Astrocyte (in vitro differentiated cells and primary cell): ENCODE results near the gene L3MBTL4. TPM values are rescaled to one million over a fixed set of nuclear protein-coding genes. Genes with fewer than 3 reads are reported as not detected.

Source experiments
- DNase-seq: peaks from one replicate; pipeline ENCODE4 v3.0.0-alpha.2; 2010; ENCODE audit warnings: low read depth
- FAIRE-seq: peaks from 2 replicates; lab custom pipeline; 2011; peaks lifted over from hg19 to GRCh38; lab: Jason Lieb, UNC
- H2AFZ ChIP-seq: 2 replicates; pipeline ENCODE4 v1.6.0; 2012; ENCODE audit warnings: low read depth, low read length, inconsistent platforms
- H3K27ac ChIP-seq: 2 replicates; pipeline ENCODE4 v1.5.1; 2011; ENCODE audit warnings: low read depth, low read length, inconsistent platforms
- H3K27me3 ChIP-seq: 2 replicates; pipeline ENCODE4 v1.6.0; 2011; ENCODE audit warnings: low read length, inconsistent platforms; ENCODE audit not compliant: insufficient read depth
- H3K36me3 ChIP-seq: 2 replicates; pipeline ENCODE4 v1.5.1; 2011; ENCODE audit warnings: low read length, inconsistent platforms; ENCODE audit not compliant: insufficient read depth
- H3K4me1 ChIP-seq: 2 replicates; pipeline ENCODE4 v1.5.1; 2011; ENCODE audit warnings: low read length, inconsistent platforms; ENCODE audit not compliant: insufficient read depth
- H3K4me2 ChIP-seq: 2 replicates; pipeline ENCODE4 v1.6.0; 2012; ENCODE audit warnings: low read length, inconsistent platforms
- H3K4me3 ChIP-seq: 2 replicates; pipeline ENCODE4 v1.5.1; 2011; ENCODE audit warnings: low read depth, mild to moderate bottlenecking, low read length, inconsistent platforms; ENCODE audit not compliant: insufficient read depth
- H3K79me2 ChIP-seq: 2 replicates; pipeline ENCODE4 v1.6.0; 2012; ENCODE audit warnings: mild to moderate bottlenecking, low read length, inconsistent platforms; ENCODE audit not compliant: insufficient read depth
- H3K9ac ChIP-seq: 2 replicates; pipeline ENCODE4 v1.6.0; 2012; ENCODE audit warnings: mild to moderate bottlenecking, low read length, inconsistent platforms
- H3K9me3 ChIP-seq: 2 replicates; pipeline ENCODE4 v1.5.1; 2012; ENCODE audit warnings: low read depth, mild to moderate bottlenecking, low read length, inconsistent platforms; ENCODE audit not compliant: insufficient read depth
- H4K20me1 ChIP-seq: 2 replicates; pipeline ENCODE4 v1.6.0; 2012; ENCODE audit warnings: low read length, inconsistent platforms; ENCODE audit not compliant: insufficient read depth
- H3K27ac Mint-ChIP-seq: one replicate; pipeline ENCODE4 v1.8.0; 2021; ENCODE audit warnings: mild to moderate bottlenecking, mixed read lengths; ENCODE audit not compliant: unreplicated experiment
- H3K27me3 Mint-ChIP-seq: one replicate; pipeline ENCODE4 v1.8.0; 2021; ENCODE audit warnings: low read depth, mixed read lengths; ENCODE audit not compliant: unreplicated experiment
- H3K36me3 Mint-ChIP-seq: one replicate; pipeline ENCODE4 v1.8.0; 2021; ENCODE audit warnings: low read depth, mixed read lengths; ENCODE audit not compliant: unreplicated experiment
- H3K4me1 Mint-ChIP-seq: one replicate; pipeline ENCODE4 v1.8.0; 2021; ENCODE audit warnings: low read depth, mixed read lengths; ENCODE audit not compliant: unreplicated experiment
- H3K4me3 Mint-ChIP-seq: one replicate; pipeline ENCODE4 v1.8.0; 2021; ENCODE audit warnings: mild to moderate bottlenecking, moderate library complexity, mixed read lengths; ENCODE audit not compliant: unreplicated experiment
- H3K9me3 Mint-ChIP-seq: one replicate; pipeline ENCODE4 v1.8.0; 2021; ENCODE audit warnings: mild to moderate bottlenecking, mixed read lengths; ENCODE audit not compliant: unreplicated experiment
- CTCF ChIP-seq: IDR thresholded peaks from 2 replicates; pipeline ENCODE4 v1.5.1; 2011; ENCODE audit warnings: low read depth, mild to moderate bottlenecking, inconsistent platforms, low read length, moderate library complexity; ENCODE audit not compliant: insufficient read depth
- EZH2 ChIP-seq: IDR thresholded peaks from 2 replicates; pipeline ENCODE4 v1.6.1; 2012; ENCODE audit warnings: mild to moderate bottlenecking, low read length, inconsistent platforms; ENCODE audit not compliant: insufficient read depth
- total RNA-seq: library from RNA; stranded (reverse); gene quantifications from 2 replicates; pipeline ENCODE4 v1.2.1, GENCODE V29; 2021

Gene L3MBTL4
- total RNA-seq, 1 donor from 2014 or later: 0.52 TPM

GRCh38 chr18:6202861-6203260, 211.8 kb downstream of the L3MBTL4 start:
- Histone ChIP-seq H3K4me1 (no peaks in the 10 kb centered on the region), H3K9ac (no peak overlapping the region), H3K36me3 (no peaks in the 10 kb centered on the region), H3K27ac (no peak overlapping the region), H3K4me3 (no peak overlapping the region), H3K4me2 (no peak overlapping the region), H2AFZ (no peak overlapping the region), H4K20me1 (no peaks in the 10 kb centered on the region), H3K27me3 (no peaks in the 10 kb centered on the region), H3K9me3 (no peaks in the 10 kb centered on the region), H3K79me2 (no peaks in the 10 kb centered on the region)
- H3K4me1 Mint-ChIP-seq: peaks cover 12% of the 10 kb centered on the region
- H3K27ac Mint-ChIP-seq: no peak overlapping the region
- no peaks in the 10 kb centered on the region for H3K9me3 Mint-ChIP-seq
- FAIRE-seq (no peak), DNase-seq (no peak)
- H3K27me3 Mint-ChIP-seq: no peaks in the 10 kb centered on the region
- no peaks in the 10 kb centered on the region for H3K36me3 Mint-ChIP-seq
- no peak overlapping the region for H3K4me3 Mint-ChIP-seq
- TF ChIP-seq CTCF: no peak
- TF ChIP-seq EZH2: no peak

GRCh38 chr18:6200204-6200774, 214.4 kb downstream of the L3MBTL4 start:
- Histone ChIP-seq H2AFZ (no peak overlapping the region), H3K27ac (no peak overlapping the region), H3K4me1 (no peaks in the 10 kb centered on the region), H3K27me3 (no peaks in the 10 kb centered on the region), H3K4me2 (no peak overlapping the region), H3K9ac (no peak overlapping the region), H3K36me3 (no peaks in the 10 kb centered on the region), H3K79me2 (no peaks in the 10 kb centered on the region), H3K4me3 (no peak overlapping the region), H4K20me1 (no peaks in the 10 kb centered on the region), H3K9me3 (no peaks in the 10 kb centered on the region)
- H3K27ac Mint-ChIP-seq: no peak overlapping the region
- no peak for FAIRE-seq
- no peaks in the 10 kb centered on the region for H3K36me3 Mint-ChIP-seq
- peaks cover 3% of the 10 kb centered on the region for H3K27me3 Mint-ChIP-seq
- DNase-seq: no peak
- H3K9me3 Mint-ChIP-seq: no peaks in the 10 kb centered on the region
- peaks cover 2% of the 10 kb centered on the region for H3K4me1 Mint-ChIP-seq
- H3K4me3 Mint-ChIP-seq: no peak overlapping the region
- TF ChIP-seq EZH2: no peak
- no peak for TF ChIP-seq CTCF

GRCh38 chr18:6199777-6200176, 214.9 kb downstream of the L3MBTL4 start:
- H3K4me3 ChIP-seq: no peak overlapping the region
- DNase-seq: no peak
- TF ChIP-seq EZH2 (no peak), CTCF (no peak)
- no peaks in the 10 kb centered on the region for H3K79me2 ChIP-seq
- no peaks in the 10 kb centered on the region for H3K9me3 ChIP-seq
- no peak overlapping the region for H3K27ac Mint-ChIP-seq
- no peaks in the 10 kb centered on the region for H3K9me3 Mint-ChIP-seq
- H3K27me3 Mint-ChIP-seq: peaks cover 3% of the 10 kb centered on the region
- no peak for FAIRE-seq
- H4K20me1 ChIP-seq: no peaks in the 10 kb centered on the region
- no peak overlapping the region for H3K4me3 Mint-ChIP-seq
- no peaks in the 10 kb centered on the region for H3K36me3 ChIP-seq
- no peak overlapping the region for H3K27ac ChIP-seq
- no peaks in the 10 kb centered on the region for H3K27me3 ChIP-seq
- no peak overlapping the region for H2AFZ ChIP-seq
- no peaks in the 10 kb centered on the region for H3K36me3 Mint-ChIP-seq
- peaks cover 2% of the 10 kb centered on the region for H3K4me1 Mint-ChIP-seq
- no peak overlapping the region for H3K9ac ChIP-seq
- H3K4me2 ChIP-seq: no peak overlapping the region
- H3K4me1 ChIP-seq: no peaks in the 10 kb centered on the region
